Chondrocyte (in vitro differentiated cells): ENCODE results near the gene SLC10A2. TPM values are rescaled to one million over a fixed set of nuclear protein-coding genes. Genes with fewer than 3 reads are reported as not detected.

Experiments used
- DNase-seq: peaks from one replicate; pipeline ENCODE4 v3.0.0; 2021; ENCODE audit warnings: mixed read lengths, low spot score
- H3K27ac Mint-ChIP-seq: one replicate; pipeline ENCODE4 v1.8.0; 2021; ENCODE audit warnings: mild to moderate bottlenecking, moderate library complexity, mixed read lengths; ENCODE audit not compliant: unreplicated experiment
- H3K27me3 Mint-ChIP-seq: 2 replicates; pipeline ENCODE4 v1.8.0; 2021; ENCODE audit warnings: low read depth, mixed read lengths
- H3K36me3 Mint-ChIP-seq: 2 replicates; pipeline ENCODE4 v1.8.0; 2021; ENCODE audit warnings: low read depth, mixed read lengths
- H3K4me1 Mint-ChIP-seq: 2 replicates; pipeline ENCODE4 v1.8.0; 2021; ENCODE audit warnings: low read depth, mild to moderate bottlenecking, mixed read lengths
- H3K4me3 Mint-ChIP-seq: one replicate; pipeline ENCODE4 v1.8.0; 2021; ENCODE audit warnings: mild to moderate bottlenecking, moderate library complexity, mixed read lengths; ENCODE audit not compliant: unreplicated experiment
- H3K9me3 Mint-ChIP-seq: 2 replicates; pipeline ENCODE4 v1.8.0; 2021; ENCODE audit warnings: low read depth, mixed read lengths
- CTCF ChIP-seq: fragments of 200-600 bp; sonication (generic); IDR thresholded peaks from 2 replicates; pipeline ENCODE4 v1.5.0; 2021; ENCODE audit warnings: antibody characterized with exemption, mild to moderate bottlenecking, moderate library complexity
- total RNA-seq: library from RNA; stranded (reverse); gene quantifications from 3 replicates; pipeline ENCODE4 v1.2.1, GENCODE V29; 2021

The SLC10A2 gene
- total RNA-seq, 1 donor from 2014 or later = not detected

GRCh38 chr13:103101901-103102300, 35.7 kb upstream of the SLC10A2 start:
- H3K4me1 Mint-ChIP-seq = no peaks in the 10 kb centered on the region
- no peaks in the 10 kb centered on the region for H3K27me3 Mint-ChIP-seq
- peaks cover 6% of the 10 kb centered on the region for H3K9me3 Mint-ChIP-seq
- DNase-seq = no peak
- no peak overlapping the region for H3K4me3 Mint-ChIP-seq
- H3K36me3 Mint-ChIP-seq = peaks cover 2% of the 10 kb centered on the region
- no peak overlapping the region for H3K27ac Mint-ChIP-seq
- TF ChIP-seq CTCF = no peak

DNA sequence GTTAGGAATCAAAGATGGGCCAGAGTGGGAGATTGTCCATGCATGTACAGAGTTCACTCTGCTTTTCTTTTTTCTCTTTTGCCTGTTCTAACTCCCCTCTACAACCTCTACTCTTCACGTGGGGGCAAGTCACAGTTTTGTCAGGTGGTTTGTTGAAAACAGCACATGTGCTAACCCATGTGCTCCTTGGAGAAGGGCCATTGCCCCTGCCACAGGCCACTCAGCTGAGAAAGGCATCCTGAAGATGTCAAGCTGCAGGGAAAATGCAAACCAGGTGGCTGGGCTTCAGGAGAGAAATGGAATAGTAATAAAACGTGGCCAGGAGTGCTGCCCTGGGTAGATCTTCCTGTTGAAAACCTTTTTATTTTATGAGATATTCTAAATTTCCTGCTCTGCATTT, 35.3 kb upstream of the SLC10A2 start:
- TF ChIP-seq CTCF = no peak
- no peak for DNase-seq
- Mint-ChIP-seq H3K27ac (no peak overlapping the region), H3K4me3 (no peak overlapping the region), H3K4me1 (no peaks in the 10 kb centered on the region), H3K9me3 (peaks cover 6% of the 10 kb centered on the region), H3K36me3 (peaks cover 2% of the 10 kb centered on the region), H3K27me3 (no peaks in the 10 kb centered on the region)

DNA sequence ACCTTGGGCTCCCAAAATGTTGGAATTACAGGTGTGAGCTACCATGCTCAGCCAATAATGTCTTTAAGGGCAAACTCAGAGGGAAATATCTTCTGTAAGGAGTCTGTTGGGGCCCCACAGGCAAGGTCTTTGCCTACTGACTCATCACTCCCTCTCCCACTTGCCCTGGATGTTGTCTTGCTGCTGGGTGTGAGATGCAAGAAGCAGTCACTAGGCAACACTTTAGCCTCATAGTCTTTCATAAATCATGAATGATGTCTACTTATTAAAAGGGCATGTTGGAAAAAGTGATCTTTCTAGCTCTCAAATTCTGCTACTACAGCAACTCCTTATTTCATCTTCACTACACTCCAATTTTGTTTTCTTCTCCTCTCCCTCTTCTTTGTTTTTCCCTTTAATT, 34.6 kb upstream of the SLC10A2 start:
- H3K27me3 Mint-ChIP-seq = no peaks in the 10 kb centered on the region
- peaks cover 6% of the 10 kb centered on the region for H3K9me3 Mint-ChIP-seq
- DNase-seq = no peak
- H3K4me1 Mint-ChIP-seq = no peaks in the 10 kb centered on the region
- peaks cover 2% of the 10 kb centered on the region for H3K36me3 Mint-ChIP-seq
- no peak overlapping the region for H3K27ac Mint-ChIP-seq
- no peak for TF ChIP-seq CTCF
- H3K4me3 Mint-ChIP-seq = no peak overlapping the region

DNA sequence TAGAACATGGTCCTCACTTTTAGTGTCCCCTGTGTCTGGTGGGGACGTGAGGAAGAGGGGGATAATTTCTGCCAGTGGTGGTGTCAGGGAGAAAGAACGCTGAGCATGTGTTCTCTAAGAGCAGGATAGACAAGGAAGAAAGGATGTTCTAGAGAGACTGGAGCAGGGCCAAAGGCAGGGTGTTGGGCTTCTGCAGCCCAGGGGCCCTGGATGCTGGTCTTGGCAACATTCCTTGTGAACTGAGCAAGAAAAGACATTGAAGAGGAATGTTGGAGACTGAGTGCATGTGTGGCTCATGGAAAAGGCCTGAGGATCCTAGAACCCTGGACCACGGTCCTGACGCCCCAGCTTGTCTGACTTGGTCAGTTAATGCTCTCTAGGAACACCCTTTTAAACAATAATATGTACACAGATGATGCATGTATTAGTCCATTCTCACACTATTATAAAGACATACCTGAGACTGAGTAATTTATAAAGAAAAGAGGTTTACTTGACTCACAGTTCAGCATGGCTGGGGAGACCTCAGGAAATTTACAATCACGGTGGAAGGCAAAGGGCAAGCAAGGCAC, 33.6 kb upstream of the SLC10A2 start:
- H3K27me3 Mint-ChIP-seq = no peaks in the 10 kb centered on the region
- H3K4me3 Mint-ChIP-seq = no peak overlapping the region
- TF ChIP-seq CTCF = no peak
- DNase-seq = no peak
- H3K9me3 Mint-ChIP-seq = peaks cover 6% of the 10 kb centered on the region
- peaks cover 2% of the 10 kb centered on the region for H3K36me3 Mint-ChIP-seq
- H3K4me1 Mint-ChIP-seq = no peaks in the 10 kb centered on the region
- H3K27ac Mint-ChIP-seq = no peak overlapping the region

DNA sequence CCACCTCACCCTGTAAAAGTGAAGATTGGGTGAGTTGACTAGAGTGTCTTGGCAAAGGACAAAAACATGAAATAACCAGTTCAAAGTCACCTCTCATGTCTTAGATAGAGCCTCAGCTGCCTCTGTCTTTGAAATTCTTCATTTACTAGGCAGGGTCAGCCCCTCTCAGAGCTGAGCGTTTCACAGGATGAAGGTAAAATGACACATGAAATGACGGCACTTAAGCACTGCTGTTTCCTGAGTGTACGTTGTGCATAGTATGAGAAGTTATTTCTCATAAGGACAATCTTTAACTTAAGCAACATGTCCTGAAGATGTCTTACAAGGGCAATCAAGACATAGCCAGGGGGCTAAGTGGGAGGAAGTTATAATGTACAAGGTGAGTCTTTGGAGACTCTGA, 32.3 kb upstream of the SLC10A2 start:
- H3K4me3 Mint-ChIP-seq = no peak overlapping the region
- H3K27ac Mint-ChIP-seq = no peak overlapping the region
- H3K27me3 Mint-ChIP-seq = no peaks in the 10 kb centered on the region

More for the DNA sequence above, 32.3 kb upstream of the SLC10A2 start:
- Mint-ChIP-seq H3K4me1 (no peaks in the 10 kb centered on the region), H3K36me3 (no peaks in the 10 kb centered on the region), H3K9me3 (peaks cover 6% of the 10 kb centered on the region)
- no peak for TF ChIP-seq CTCF
- no peak for DNase-seq
